DMS53 treated with DMSO at 0.1 percent for 48 hours (cell line): ENCODE data around the gene ARHGEF4.

ENCODE experiments used
- DNase-seq: peaks from one replicate; lab custom pipeline; 2025; ENCODE audit not compliant: unreplicated experiment; lab: John Stamatoyannopoulos, UW

The ARHGEF4 gene

GRCh38 chr2:130819608-130820278 is 17.0 kb upstream of the ARHGEF4 start:
- no peak for DNase-seq

- DNase-seq: no peak
Measured at GRCh38 chr2:130820279-130820861, 16.3 kb upstream of the ARHGEF4 start.

- no peak for DNase-seq
Measured at GRCh38 chr2:130821867-130822266, 14.8 kb upstream of the ARHGEF4 start.

- DNase-seq: no peak
Measured at GRCh38 chr2:130822766-130823165, 13.9 kb upstream of the ARHGEF4 start.

GRCh38 chr2:130823171-130823885 is 13.4 kb upstream of the ARHGEF4 start:
- DNase-seq: no peak

GRCh38 chr2:130823886-130824491 is 12.7 kb upstream of the ARHGEF4 start:
- no peak for DNase-seq

GRCh38 chr2:130824492-130825061 is 12.1 kb upstream of the ARHGEF4 start:
- peak; percentile 77 for DNase-seq

GRCh38 chr2:130825231-130825965 is 11.3 kb upstream of the ARHGEF4 start:
- no peak for DNase-seq

- DNase-seq: no peak
Measured at GRCh38 chr2:130825966-130826253, 10.8 kb upstream of the ARHGEF4 start.

GRCh38 chr2:130826419-130826818 is 10.3 kb upstream of the ARHGEF4 start:
- DNase-seq: no peak

GRCh38 chr2:130826821-130827501 is 9.8 kb upstream of the ARHGEF4 start:
- DNase-seq: no peak

- DNase-seq: no peak
Measured at GRCh38 chr2:130827502-130828251, 9.0 kb upstream of the ARHGEF4 start.

- no peak for DNase-seq
Measured at GRCh38 chr2:130828461-130828860, 8.3 kb upstream of the ARHGEF4 start.

GRCh38 chr2:130829015-130829414 is 7.7 kb upstream of the ARHGEF4 start:
- peak; percentile 56 for DNase-seq

- no peak for DNase-seq
Measured at GRCh38 chr2:130830538-130830937, 6.2 kb upstream of the ARHGEF4 start.

GRCh38 chr2:130831356-130831755 is 5.4 kb upstream of the ARHGEF4 start:
- DNase-seq: no peak

GRCh38 chr2:130832296-130832940 is 4.3 kb upstream of the ARHGEF4 start:
- no peak for DNase-seq

- no peak for DNase-seq
Measured at GRCh38 chr2:130834091-130834930, 2.4 kb upstream of the ARHGEF4 start.
